Adrenal gland (tissue), 12 donors: ENCODE results near the gene LPIN1. TPM values are rescaled to one million over a fixed set of nuclear protein-coding genes. Genes with fewer than 3 reads are reported as not detected.

ENCODE experiments used
- DNase-seq, 7 donors: peaks; one replicate each; pipeline ENCODE4 v3.0.0-alpha.2; 2019 to 2020
- H3K27ac ChIP-seq, 5 donors: fragments of 200-600 bp; sonication (generic) in 4 of 5; 1 replicate in 3 of 5; 2 replicates in 2 of 5; pipeline versions ENCODE4 v1.5.1 to v1.8.0; 2016 to 2020; ENCODE audit warnings: mild to moderate bottlenecking in 1 of 5
- H3K27me3 ChIP-seq: fragments of 200-600 bp; 2 replicates; pipeline ENCODE4 v1.8.0; 2021
- H3K36me3 ChIP-seq, 2 donors: fragments of 200-600 bp; replicated peaks in 1 of 2; 1 replicate in 1 of 2; 2 replicates in 1 of 2; pipeline versions ENCODE4 v1.5.1 to v1.8.0; 2018 to 2022
- H3K4me1 ChIP-seq, 2 donors: fragments of 200-600 bp; replicated peaks in 1 of 2; 1 replicate in 1 of 2; 2 replicates in 1 of 2; pipeline versions ENCODE4 v1.5.1 to v1.8.0; 2018 to 2021
- H3K4me3 ChIP-seq, 4 donors: fragments of 200-600 bp; sonication (generic) in 3 of 4; one replicate each; pipeline ENCODE4 v1.5.1; 2016 to 2018
- H3K9me3 ChIP-seq, 3 donors: fragments of 200-600 bp; sonication (generic) in 1 of 3; replicated peaks in 1 of 3; 1 replicate in 2 of 3; 2 replicates in 1 of 3; pipeline versions ENCODE4 v1.5.1 to v1.8.0; 2016 to 2021
- POLR2A ChIP-seq, 2 donors: fragments of 450-650 bp; IDR thresholded peaks; one replicate each; pipeline ENCODE4 v1.6.1; 2017; ENCODE audit warnings: antibody characterized with exemption in 2 of 2, mild to moderate bottlenecking in 2 of 2, moderate library complexity in 1 of 2
- WGBS, 4 donors: extraction: QIAGEN DNeasy Blood & Tissue Kit in 2 of 4; methylation state at CpG; one replicate each; pipeline versions ENCODE4 v1.1.5 to v1.1.7; 2013 to 2017; 5-methylcytosine and 5-hydroxymethylcytosine counted together
- intact Hi-C, 2 donors: fragments of 100-400 bp; cut with DNase I; formaldehyde crosslinking; loops; one replicate each; pipeline versions ENCODE4 v1.14.1 to v1.15.0; 2022 to 2023
- polyA plus RNA-seq, 3 donors: library from polyadenylated mRNA; stranded (reverse); fragments of 200-250 nt in 2 of 3; fragments of 350-450 nt in 1 of 3; fragmentation: Illumina TruSeq in 1 of 3; extraction: RNeasy Lipid Tissue Mini Kit (QIAGEN cat#74804) in 1 of 3; gene quantifications; one replicate each; pipeline ENCODE4 v1.2.3, GENCODE V29; 2013 to 2014
- total RNA-seq, 9 donors: library from RNA; depleted of rRNA in 4 of 9; stranded (reverse); fragments of >200 nt in 4 of 9; fragments of 120-200 nt in 1 of 9; fragmentation: NEBNext Ultra II Directional in 1 of 9; extraction: Animal tissue kit (Norgen Biotek cat#: 25700) in 1 of 9; gene quantifications; one replicate each; pipeline versions ENCODE4 v1.1.0 to v1.2.4, GENCODE V29; 2013 to 2023
- TF ChIP-seq, protein P1 (sequence below), 6 experiments: fragments of 450-650 bp in 4 of 6; fragments of 200-600 bp in 2 of 6; sonication (generic) in 1 of 6; IDR thresholded peaks; 1 replicate in 5 of 6; 2 replicates in 1 of 6; pipeline versions ENCODE4 v1.5.1 to v1.8.0; 2016 to 2021; ENCODE audit warnings: antibody characterized with exemption in 6 of 6, mild to moderate bottlenecking in 2 of 6, moderate library complexity in 1 of 6
- donor health status: healthy with polysubstance abuse.
- donor health status: Bipolar disorder and iron deficiency.
- donor health status: DM: yes; HTN: yes; CAD: no.
- donor health status: DM: no; HTN: no; CAD: no.
- donor health status: DM: no; HTN: no; CAD: no.
- donor health status: DM: yes; HTN: yes; CAD: no.

The LPIN1 gene
- total and polyA plus RNA-seq, 12 donors: 17.0 to 58.5 (median 36.8) TPM

DNA sequence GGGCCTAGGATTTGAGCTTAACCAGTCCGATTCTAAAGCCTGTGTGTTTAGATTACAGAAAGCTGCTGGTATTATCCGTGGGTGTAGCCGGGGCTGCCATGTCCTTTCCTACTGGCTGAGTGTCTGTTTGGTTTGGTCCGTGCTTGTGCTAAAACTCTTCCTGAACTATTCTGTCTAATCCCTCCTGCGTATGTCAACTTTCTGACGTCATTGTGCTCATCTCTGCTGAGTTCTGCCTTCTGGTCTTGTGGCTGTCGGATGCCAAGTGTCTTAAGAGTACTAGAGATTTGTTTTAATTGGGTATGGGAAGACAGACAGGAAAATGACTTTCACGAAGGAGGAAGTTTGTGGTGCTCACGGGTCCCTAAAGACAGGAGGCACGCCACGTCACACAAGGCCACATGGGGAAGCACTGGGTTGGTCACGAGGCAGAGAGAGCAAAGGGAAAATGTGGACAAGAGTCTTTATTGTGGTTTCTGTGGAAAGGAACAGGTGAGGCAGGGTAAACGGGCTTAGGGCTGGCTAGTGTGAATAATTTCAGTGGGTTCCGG, 44.6 kb upstream of the LPIN1 start:
- no peaks in the 10 kb centered on the region for H3K9me3 ChIP-seq
- intact Hi-C loops: no loop called here
- WGBS, 4 donors: 69 to 79% (median 76%) methylated on average over 14 of the region's 14 CpGs
- H3K27ac ChIP-seq: peak overlapping the region in 1 of 5 donors; percentile 50
- no peaks in the 10 kb centered on the region for H3K27me3 ChIP-seq
- TF ChIP-seq, protein P1, sequence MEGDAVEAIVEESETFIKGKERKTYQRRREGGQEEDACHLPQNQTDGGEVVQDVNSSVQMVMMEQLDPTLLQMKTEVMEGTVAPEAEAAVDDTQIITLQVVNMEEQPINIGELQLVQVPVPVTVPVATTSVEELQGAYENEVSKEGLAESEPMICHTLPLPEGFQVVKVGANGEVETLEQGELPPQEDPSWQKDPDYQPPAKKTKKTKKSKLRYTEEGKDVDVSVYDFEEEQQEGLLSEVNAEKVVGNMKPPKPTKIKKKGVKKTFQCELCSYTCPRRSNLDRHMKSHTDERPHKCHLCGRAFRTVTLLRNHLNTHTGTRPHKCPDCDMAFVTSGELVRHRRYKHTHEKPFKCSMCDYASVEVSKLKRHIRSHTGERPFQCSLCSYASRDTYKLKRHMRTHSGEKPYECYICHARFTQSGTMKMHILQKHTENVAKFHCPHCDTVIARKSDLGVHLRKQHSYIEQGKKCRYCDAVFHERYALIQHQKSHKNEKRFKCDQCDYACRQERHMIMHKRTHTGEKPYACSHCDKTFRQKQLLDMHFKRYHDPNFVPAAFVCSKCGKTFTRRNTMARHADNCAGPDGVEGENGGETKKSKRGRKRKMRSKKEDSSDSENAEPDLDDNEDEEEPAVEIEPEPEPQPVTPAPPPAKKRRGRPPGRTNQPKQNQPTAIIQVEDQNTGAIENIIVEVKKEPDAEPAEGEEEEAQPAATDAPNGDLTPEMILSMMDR (IDR thresholded peaks at IDR 0.05): no peak
- no peak for TF ChIP-seq POLR2A (IDR thresholded peaks at IDR 0.05)
- DNase-seq: peak in 5 of 7 donors; percentile 39 to 70 (median 65)
- H3K36me3 ChIP-seq: no peaks in the 10 kb centered on the region
- H3K4me3 ChIP-seq: no peak overlapping the region
- H3K4me1 ChIP-seq: peaks cover 0 to 17% of the 10 kb centered on the region in 2 donors

GRCh38 chr2:11702946-11703345, 43.5 kb upstream of the LPIN1 start:
- no peak overlapping the region for H3K27ac ChIP-seq
- intact Hi-C loops: no loop called here

DNA sequence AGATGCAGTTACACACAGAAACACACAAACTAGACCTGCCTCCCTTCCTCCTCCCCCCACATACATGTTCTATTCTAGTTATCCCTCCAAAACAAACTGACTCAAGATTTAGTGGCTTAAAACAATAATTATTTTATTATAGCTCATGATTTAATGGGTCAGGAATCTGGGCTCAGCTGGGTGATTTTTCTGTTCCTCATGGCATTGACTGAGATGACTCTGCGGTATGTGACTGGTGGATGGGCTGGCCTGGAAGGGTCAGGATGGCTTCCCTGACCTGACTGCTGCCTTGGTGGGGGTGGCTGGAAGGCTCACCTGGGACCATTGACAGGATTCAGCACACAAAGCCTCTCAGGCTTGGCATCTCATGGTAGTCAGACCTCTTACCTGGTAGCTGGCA, 42.7 kb upstream of the LPIN1 start:
- no peak for DNase-seq
- intact Hi-C loops: no loop called here
- no peak for TF ChIP-seq POLR2A (IDR thresholded peaks at IDR 0.05)
- TF ChIP-seq, protein P1 (IDR thresholded peaks at IDR 0.05): no peak

More at GRCh38 chr2:11702946-11703345, 43.5 kb upstream of the LPIN1 start:
- Histone ChIP-seq H3K27me3 (no peaks in the 10 kb centered on the region), H3K9me3 (no peaks in the 10 kb centered on the region), H3K4me1 (peaks cover 0 to 7% of the 10 kb centered on the region in 2 donors), H3K36me3 (no peaks in the 10 kb centered on the region), H3K4me3 (no peak overlapping the region)
- DNase-seq: no peak
- 83 to 97% (median 91%) methylated on average over 2 of the region's 2 CpGs for WGBS, 4 donors
- TF ChIP-seq, protein P1 (IDR thresholded peaks at IDR 0.05): no peak
- no peak for TF ChIP-seq POLR2A (IDR thresholded peaks at IDR 0.05)

GRCh38 chr2:11705063-11705462, 41.4 kb upstream of the LPIN1 start:
- Histone ChIP-seq H3K27me3 (no peaks in the 10 kb centered on the region), H3K27ac (no peak overlapping the region), H3K4me1 (no peaks in the 10 kb centered on the region), H3K4me3 (no peak overlapping the region), H3K9me3 (no peaks in the 10 kb centered on the region), H3K36me3 (no peaks in the 10 kb centered on the region)
- 78 to 88% (median 79%) methylated on average over 4 of the region's 4 CpGs for WGBS, 4 donors
- DNase-seq: no peak
- TF ChIP-seq, protein P1 (IDR thresholded peaks at IDR 0.05): no peak
- no peak for TF ChIP-seq POLR2A (IDR thresholded peaks at IDR 0.05)
- intact Hi-C loops: no loop called here

More for the DNA sequence above, 42.7 kb upstream of the LPIN1 start:
- H3K4me3 ChIP-seq: no peak overlapping the region
- H3K4me1 ChIP-seq: peaks cover 0 to 3% of the 10 kb centered on the region in 2 donors
- H3K36me3 ChIP-seq: no peaks in the 10 kb centered on the region
- no peak overlapping the region for H3K27ac ChIP-seq
- WGBS, 4 donors: 83 to 92% (median 90%) methylated on average over 1 of the region's 1 CpG
- H3K27me3 ChIP-seq: no peaks in the 10 kb centered on the region
- H3K9me3 ChIP-seq: no peaks in the 10 kb centered on the region
